Fibroblast of the aortic adventitia (primary cell): Measurements from ENCODE around the gene CLEC1A. TPM values are rescaled to one million over a fixed set of nuclear protein-coding genes. Genes with fewer than 3 reads are reported as not detected.

Experiments used
- DNase-seq: peaks from one replicate; pipeline ENCODE4 v3.0.0-alpha.2; 2010; ENCODE audit warnings: low read depth
- H3K4me3 ChIP-seq: 2 replicates; pipeline ENCODE4 v1.5.1; 2011; ENCODE audit warnings: low read depth, mild to moderate bottlenecking, control low read depth, low read length, moderate library complexity
- total RNA-seq: library from RNA; depleted of rRNA; stranded (reverse); fragments of >200 nt; gene quantifications from 2 replicates; pipeline ENCODE4 v1.2.3, GENCODE V29; 2012; ENCODE audit warnings: low replicate concordance
- TF ChIP-seq, protein P1 (sequence below): IDR thresholded peaks from 2 replicates; pipeline ENCODE4 v1.5.1; 2011; ENCODE audit warnings: mild to moderate bottlenecking, low read length, control low read depth, inconsistent platforms; ENCODE audit not compliant: insufficient read depth

Gene CLEC1A
- total RNA-seq, 1 donor: not detected

DNA sequence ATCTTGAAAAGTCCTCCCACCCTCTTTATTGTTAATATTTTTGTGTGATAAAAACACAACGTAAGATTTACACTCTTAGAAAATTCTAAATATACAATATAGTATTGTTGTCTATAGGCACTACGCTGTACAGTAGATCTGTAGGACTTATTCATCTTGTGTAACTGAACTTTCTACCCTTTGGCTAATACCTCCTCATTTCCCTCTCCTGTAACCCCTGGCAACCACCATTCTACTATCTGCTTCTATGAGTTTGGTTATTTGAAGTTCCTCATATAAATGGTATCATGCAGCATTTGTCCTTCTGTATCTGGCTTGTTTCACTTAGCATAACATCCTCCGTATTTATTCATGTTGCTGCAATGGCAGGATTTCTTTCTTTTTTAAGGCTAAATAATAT, 73.5 kb downstream of the CLEC1A start:
- TF ChIP-seq, protein P1, sequence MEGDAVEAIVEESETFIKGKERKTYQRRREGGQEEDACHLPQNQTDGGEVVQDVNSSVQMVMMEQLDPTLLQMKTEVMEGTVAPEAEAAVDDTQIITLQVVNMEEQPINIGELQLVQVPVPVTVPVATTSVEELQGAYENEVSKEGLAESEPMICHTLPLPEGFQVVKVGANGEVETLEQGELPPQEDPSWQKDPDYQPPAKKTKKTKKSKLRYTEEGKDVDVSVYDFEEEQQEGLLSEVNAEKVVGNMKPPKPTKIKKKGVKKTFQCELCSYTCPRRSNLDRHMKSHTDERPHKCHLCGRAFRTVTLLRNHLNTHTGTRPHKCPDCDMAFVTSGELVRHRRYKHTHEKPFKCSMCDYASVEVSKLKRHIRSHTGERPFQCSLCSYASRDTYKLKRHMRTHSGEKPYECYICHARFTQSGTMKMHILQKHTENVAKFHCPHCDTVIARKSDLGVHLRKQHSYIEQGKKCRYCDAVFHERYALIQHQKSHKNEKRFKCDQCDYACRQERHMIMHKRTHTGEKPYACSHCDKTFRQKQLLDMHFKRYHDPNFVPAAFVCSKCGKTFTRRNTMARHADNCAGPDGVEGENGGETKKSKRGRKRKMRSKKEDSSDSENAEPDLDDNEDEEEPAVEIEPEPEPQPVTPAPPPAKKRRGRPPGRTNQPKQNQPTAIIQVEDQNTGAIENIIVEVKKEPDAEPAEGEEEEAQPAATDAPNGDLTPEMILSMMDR: no peak
- no peak overlapping the region for H3K4me3 ChIP-seq
- DNase-seq: no peak

DNA sequence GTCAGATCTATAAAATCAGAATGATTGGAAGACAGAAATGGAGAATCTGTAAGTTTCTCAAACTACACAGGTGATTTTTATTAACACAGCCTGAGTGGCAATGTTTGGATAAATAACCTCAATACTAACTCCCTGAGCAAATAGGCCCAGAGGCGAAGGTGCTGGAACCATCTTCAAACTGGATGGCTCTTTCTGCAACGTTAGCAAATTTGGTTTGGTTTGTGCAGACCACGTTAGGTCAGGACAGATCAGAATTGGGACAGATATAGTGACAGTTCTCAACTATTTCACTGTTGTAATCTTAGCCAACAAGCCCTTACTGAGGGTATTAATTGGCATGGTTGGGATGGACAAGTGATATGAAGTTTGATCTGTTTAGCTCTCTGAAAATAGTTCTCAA, 77.4 kb downstream of the CLEC1A start:
- TF ChIP-seq, protein P1: no peak
- no peak overlapping the region for H3K4me3 ChIP-seq
- DNase-seq: no peak

Other genes with a start within 250 kb of the CLEC1A start
- 16.5 and 58.1 TPM in 2 replicates for gene CLEC2B, start 229.6 kb downstream of the CLEC1A start, total RNA-seq
- not detected in 2 replicates for gene KLRF2, start 217.5 kb downstream of the CLEC1A start, total RNA-seq
- not detected in 2 replicates for gene CLEC2A, start 166.6 kb downstream of the CLEC1A start, total RNA-seq
- not detected in 2 replicates for gene CLEC12A, start 127.6 kb downstream of the CLEC1A start, total RNA-seq
- gene CLEC1B, start 99.9 kb downstream of the CLEC1A start, total RNA-seq: not detected in 2 replicates
- not detected in 2 replicates for gene CLEC12B, start 88.4 kb downstream of the CLEC1A start, total RNA-seq
- gene CLEC9A, start 68.3 kb downstream of the CLEC1A start, total RNA-seq: not detected in 2 replicates
- gene CLEC7A, start 31.2 kb upstream of the CLEC1A start, total RNA-seq: not detected in 2 replicates
- not detected in 2 replicates for gene OLR1, start 73.1 kb upstream of the CLEC1A start, total RNA-seq
- gene TMEM52B, start 80.0 kb upstream of the CLEC1A start, total RNA-seq: under 0.01 and 0.08 TPM in 2 replicates
- 26.3 and 82.4 TPM in 2 replicates for gene GABARAPL1, start 113.9 kb upstream of the CLEC1A start, total RNA-seq
- gene KLRD1, start 208.9 kb upstream of the CLEC1A start, total RNA-seq: 0.16 and 0.45 TPM in 2 replicates